NT2/D1 (cell line): ENCODE measurements around the gene RPP25L.

Source experiments
- DNase-seq: peaks from one replicate; pipeline ENCODE4 v3.0.0-alpha.2; 2011; ENCODE audit warnings: low read depth, low spot score
- H3K27me3 ChIP-seq: 2 replicates; pipeline ENCODE4 v1.6.0; 2011; ENCODE audit warnings: mild to moderate bottlenecking; ENCODE audit not compliant: insufficient read length, insufficient read depth
- H3K36me3 ChIP-seq: 2 replicates; pipeline ENCODE4 v1.6.1; 2011; ENCODE audit warnings: mild to moderate bottlenecking, low read length, mixed read lengths; ENCODE audit not compliant: insufficient read depth, insufficient read length
- H3K4me1 ChIP-seq: 2 replicates; pipeline ENCODE4 v1.5.1; 2011; ENCODE audit not compliant: insufficient read depth, insufficient read length
- H3K4me3 ChIP-seq: 2 replicates; pipeline ENCODE4 v1.5.1; 2011; ENCODE audit warnings: low read depth; ENCODE audit not compliant: insufficient read length
- H3K9ac ChIP-seq: 2 replicates; pipeline ENCODE4 v1.6.0; 2011; ENCODE audit warnings: low read depth; ENCODE audit not compliant: insufficient read length
- H3K9me3 ChIP-seq: 2 replicates; pipeline ENCODE4 v1.5.1; 2011; ENCODE audit warnings: mild to moderate bottlenecking, low read length; ENCODE audit not compliant: insufficient read depth
- SUZ12 ChIP-seq: IDR thresholded peaks from 2 replicates; pipeline ENCODE4 v1.6.1; 2011; ENCODE audit not compliant: insufficient read length, insufficient read depth; ENCODE audit errors: extremely low read depth
- YY1 ChIP-seq: IDR thresholded peaks from 2 replicates; pipeline ENCODE4 v1.6.1; 2011; ENCODE audit not compliant: insufficient read length, insufficient read depth
- ZNF274 ChIP-seq: IDR thresholded peaks from 2 replicates; pipeline ENCODE4 v1.6.1; 2011; ENCODE audit warnings: mild to moderate bottlenecking, low read depth, low read length

The RPP25L gene

DNA sequence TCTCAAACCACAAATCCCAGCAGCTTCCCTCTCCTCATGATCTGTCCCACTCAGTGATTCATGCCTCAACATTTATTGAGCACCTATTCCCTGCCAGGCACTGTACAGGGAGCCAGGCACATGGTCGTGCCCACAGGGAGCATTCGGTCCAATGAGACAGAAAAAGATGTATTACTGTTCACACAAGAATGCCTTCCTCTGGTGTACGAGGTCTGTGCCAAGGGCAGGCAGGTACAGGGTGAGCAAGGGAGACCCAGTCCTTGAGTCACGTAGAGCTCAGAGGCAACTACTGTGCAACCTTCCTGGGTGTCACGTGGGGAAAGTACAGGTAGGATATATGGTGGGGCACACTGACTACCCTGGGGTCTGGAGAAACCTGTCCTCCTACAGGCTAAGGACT is 26.9 kb downstream of the RPP25L start:
- Histone ChIP-seq H3K9me3 (no peaks in the 10 kb centered on the region), H3K4me3 (no peak overlapping the region), H3K4me1 (peaks cover 20% of the 10 kb centered on the region), H3K9ac (no peak overlapping the region), H3K36me3 (no peaks in the 10 kb centered on the region), H3K27me3 (peaks cover 74% of the 10 kb centered on the region)
- TF ChIP-seq ZNF274 (no peak), YY1 (no peak), SUZ12 (no peak)
- no peak for DNase-seq

DNA sequence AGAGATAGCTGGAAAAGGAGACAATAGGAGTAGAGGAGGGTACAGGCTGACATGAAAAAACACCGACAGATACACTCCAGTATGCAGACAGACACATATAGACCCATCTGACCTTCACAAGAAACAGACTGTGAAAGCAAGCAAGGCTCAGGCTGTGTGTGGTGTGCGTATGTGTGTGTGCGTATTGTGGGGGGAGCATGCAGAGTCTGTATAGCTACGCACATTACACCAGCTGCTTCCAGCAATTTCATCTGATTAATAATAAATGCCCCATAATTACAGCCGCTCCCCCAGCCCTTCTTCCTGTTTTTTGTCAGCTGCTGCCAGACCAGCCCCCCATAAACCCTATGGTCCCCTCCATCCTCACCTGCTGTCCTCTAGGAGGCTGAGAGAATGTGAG is 29.1 kb downstream of the RPP25L start:
- Histone ChIP-seq H3K36me3 (no peaks in the 10 kb centered on the region), H3K9ac (no peak overlapping the region), H3K9me3 (no peaks in the 10 kb centered on the region), H3K4me1 (peaks cover 26% of the 10 kb centered on the region), H3K4me3 (no peak overlapping the region), H3K27me3 (peaks cover 67% of the 10 kb centered on the region)
- no peak for DNase-seq
- TF ChIP-seq SUZ12 = no peak
- no peak for TF ChIP-seq YY1
- TF ChIP-seq ZNF274 = no peak

DNA sequence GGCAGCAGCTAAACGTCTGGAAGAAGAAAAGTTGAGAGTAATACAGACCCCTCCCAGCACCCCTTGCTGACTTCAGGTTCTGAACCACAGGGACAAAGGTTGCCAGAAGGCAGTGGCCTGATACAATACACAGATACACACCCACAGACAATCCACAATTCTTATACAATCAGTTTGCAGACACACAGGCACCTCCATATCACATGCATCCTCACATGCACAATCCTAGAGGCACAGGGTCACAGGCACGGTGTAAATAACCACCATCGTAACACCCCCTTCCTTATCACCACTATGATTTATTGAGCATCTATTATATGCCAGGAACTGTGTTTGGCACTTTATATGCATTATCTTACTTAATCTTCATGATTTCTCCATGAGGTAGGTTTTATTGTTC is 30.6 kb downstream of the RPP25L start:
- no peak for DNase-seq
- no peaks in the 10 kb centered on the region for H3K36me3 ChIP-seq
- H3K9me3 ChIP-seq = no peaks in the 10 kb centered on the region
- H3K4me1 ChIP-seq = peaks cover 36% of the 10 kb centered on the region
- TF ChIP-seq ZNF274 = no peak
- no peak for TF ChIP-seq YY1
- TF ChIP-seq SUZ12 = no peak
- no peak overlapping the region for H3K9ac ChIP-seq
- no peak overlapping the region for H3K4me3 ChIP-seq
- peaks cover 53% of the 10 kb centered on the region for H3K27me3 ChIP-seq

DNA sequence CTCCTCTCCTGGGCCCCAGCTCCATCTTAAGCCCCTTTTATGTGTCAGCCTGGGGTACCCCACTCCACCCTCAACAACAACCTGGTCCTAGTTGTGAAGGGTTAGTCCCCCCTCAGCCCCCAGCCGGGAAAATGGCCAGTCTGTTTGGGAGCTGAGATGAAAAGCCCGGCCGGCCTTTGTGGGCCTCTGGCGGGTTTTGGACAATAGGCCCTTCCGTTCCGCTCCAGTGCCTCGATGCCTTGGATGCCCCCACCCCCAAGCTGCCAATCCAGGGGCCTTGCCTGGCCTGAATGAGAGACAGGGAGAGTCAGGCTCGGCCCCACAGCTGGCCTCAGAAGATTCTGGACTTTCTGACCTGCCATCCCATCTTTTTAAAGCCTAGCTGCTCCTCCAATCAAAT is 31.5 kb downstream of the RPP25L start:
- TF ChIP-seq ZNF274 (no peak), SUZ12 (no peak), YY1 (no peak)
- Histone ChIP-seq H3K36me3 (no peaks in the 10 kb centered on the region), H3K9ac (peak overlapping the region; percentile 13), H3K9me3 (no peaks in the 10 kb centered on the region), H3K4me3 (no peak overlapping the region), H3K27me3 (peaks cover 43% of the 10 kb centered on the region), H3K4me1 (peaks cover 37% of the 10 kb centered on the region)
- DNase-seq = no peak

DNA sequence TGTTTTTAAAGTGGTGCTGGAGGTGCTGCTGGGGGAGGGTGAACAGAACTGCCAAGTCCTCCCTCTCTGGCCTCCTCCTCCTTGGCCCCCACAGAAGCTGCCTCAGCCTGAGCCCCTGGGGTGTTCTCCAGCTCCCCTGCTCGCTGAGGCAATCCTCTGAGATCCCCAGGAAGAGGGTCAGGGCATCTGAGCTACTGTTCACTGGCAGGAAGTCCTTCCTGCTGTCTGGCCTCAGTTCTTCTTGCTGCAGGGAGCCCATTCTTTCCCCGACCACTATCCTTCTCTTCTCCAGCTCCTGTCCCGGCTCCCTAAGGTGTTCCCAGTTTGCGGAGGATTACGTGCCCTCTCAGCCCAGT is 32.1 kb downstream of the RPP25L start:
- Histone ChIP-seq H3K4me3 (no peak overlapping the region), H3K27me3 (peaks cover 37% of the 10 kb centered on the region), H3K36me3 (no peaks in the 10 kb centered on the region), H3K9me3 (no peaks in the 10 kb centered on the region), H3K4me1 (peaks cover 33% of the 10 kb centered on the region), H3K9ac (no peak overlapping the region)
- TF ChIP-seq ZNF274 (no peak), YY1 (no peak), SUZ12 (no peak)
- DNase-seq = no peak

DNA sequence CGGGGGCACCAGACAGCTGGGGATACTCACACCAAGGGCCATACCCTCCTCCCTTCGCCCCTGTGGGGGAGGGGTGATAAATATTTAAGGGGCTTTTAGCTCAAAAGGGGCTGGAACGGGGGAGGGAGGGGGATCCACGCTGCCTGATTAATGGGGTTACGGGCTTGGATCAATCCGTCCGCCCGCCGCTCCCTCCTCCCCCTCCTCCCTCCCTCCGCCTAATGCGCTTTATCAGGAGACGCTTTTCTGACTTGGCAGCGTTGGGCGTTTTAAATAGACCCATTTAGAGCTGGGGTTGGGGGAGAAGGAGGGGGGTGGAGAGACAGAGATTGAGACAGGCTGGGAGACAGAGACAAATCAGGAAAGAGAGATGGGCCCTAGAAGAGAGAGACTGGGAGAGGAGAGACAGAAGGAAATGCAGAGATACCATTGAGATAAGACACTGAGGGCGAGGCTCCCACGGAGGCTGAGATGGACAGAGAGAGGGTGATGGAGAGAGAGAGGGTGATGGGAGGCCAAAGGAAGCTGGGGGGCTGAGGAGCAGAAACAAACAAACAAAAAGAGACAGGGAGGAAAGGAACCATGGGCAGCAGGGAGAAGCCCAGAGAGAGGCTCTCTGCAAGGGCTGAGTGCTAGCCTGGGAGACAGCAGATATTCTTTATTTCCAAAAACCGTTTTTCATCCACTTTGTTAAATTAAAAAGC is 32.6 kb downstream of the RPP25L start:
- H3K4me1 ChIP-seq = peaks cover 37% of the 10 kb centered on the region
- H3K9ac ChIP-seq = peak overlapping the region; percentile 74
- H3K36me3 ChIP-seq = no peaks in the 10 kb centered on the region
- peak overlapping the region; percentile 43 for H3K4me3 ChIP-seq
- H3K27me3 ChIP-seq = peaks cover 32% of the 10 kb centered on the region
- DNase-seq = no peak
- no peaks in the 10 kb centered on the region for H3K9me3 ChIP-seq
- TF ChIP-seq SUZ12 (no peak), YY1 (no peak), ZNF274 (no peak)

DNA sequence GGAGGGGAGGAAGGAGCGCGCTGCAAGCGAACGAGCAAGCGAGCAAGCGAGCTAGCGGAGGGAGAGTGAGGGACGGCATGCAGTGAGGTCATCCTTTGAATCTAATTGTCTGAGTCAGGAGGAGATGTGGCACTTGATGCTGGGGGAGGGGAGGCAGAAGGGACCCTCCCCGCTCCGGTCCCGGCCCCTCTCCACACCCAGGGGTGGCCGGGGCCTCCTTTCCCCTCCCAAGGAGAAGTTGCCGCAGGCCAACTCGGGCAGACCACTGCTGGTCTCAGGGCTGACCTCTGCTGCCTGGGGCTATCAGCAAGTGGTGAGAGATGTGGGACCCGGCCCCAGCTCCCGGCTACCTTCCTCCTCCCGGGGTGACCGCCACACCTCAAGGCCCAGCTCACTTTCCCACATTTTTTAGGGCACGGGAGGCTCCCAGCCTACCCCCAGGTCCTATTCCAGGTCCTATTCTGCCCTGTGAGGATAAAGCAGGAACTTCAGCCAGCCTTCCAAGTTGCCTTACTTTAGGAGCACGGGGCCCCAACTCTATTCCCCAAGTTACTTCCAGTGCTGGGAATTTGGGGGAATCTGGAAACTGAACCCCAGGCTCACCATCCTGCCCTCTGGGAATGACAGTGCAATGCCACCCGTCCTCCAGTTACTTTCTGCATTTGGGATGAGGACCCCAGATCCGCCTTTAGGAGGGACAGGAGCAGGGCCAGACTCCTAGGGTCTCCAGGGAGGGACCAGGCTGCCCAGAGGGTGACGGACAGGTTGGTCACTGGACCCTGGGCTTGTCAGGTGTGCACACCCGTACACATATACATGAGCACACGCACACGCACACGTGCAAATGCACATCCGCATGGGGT is 33.4 kb downstream of the RPP25L start:
- peaks cover 27% of the 10 kb centered on the region for H3K27me3 ChIP-seq
- H3K4me3 ChIP-seq = peak overlapping the region; percentile 43

More for the DNA sequence above, 33.4 kb downstream of the RPP25L start:
- Histone ChIP-seq H3K9me3 (no peaks in the 10 kb centered on the region), H3K4me1 (peaks cover 45% of the 10 kb centered on the region), H3K9ac (peak overlapping the region; percentile 74), H3K36me3 (no peaks in the 10 kb centered on the region)
- no peak for TF ChIP-seq SUZ12
- no peak for TF ChIP-seq ZNF274
- no peak for TF ChIP-seq YY1
- no peak for DNase-seq
